ENCODE measurements around the gene BBS1. TPM values are rescaled to one million over a fixed set of nuclear protein-coding genes. Genes with fewer than 3 reads are reported as not detected.
A peak's percentile ranks its signal among the peaks of the same experiment; 100 is the strongest.
"Not testable (repeated sequence)": the region's sequence is repeated elsewhere in the genome, so short reads cannot be mapped to it uniquely, and the experiment has no call there.

BBS1 gene
- total and polyA plus RNA-seq, 5 experiments from 2014 or later: 9.4 to 32.8 (median 11.9) TPM

DNA sequence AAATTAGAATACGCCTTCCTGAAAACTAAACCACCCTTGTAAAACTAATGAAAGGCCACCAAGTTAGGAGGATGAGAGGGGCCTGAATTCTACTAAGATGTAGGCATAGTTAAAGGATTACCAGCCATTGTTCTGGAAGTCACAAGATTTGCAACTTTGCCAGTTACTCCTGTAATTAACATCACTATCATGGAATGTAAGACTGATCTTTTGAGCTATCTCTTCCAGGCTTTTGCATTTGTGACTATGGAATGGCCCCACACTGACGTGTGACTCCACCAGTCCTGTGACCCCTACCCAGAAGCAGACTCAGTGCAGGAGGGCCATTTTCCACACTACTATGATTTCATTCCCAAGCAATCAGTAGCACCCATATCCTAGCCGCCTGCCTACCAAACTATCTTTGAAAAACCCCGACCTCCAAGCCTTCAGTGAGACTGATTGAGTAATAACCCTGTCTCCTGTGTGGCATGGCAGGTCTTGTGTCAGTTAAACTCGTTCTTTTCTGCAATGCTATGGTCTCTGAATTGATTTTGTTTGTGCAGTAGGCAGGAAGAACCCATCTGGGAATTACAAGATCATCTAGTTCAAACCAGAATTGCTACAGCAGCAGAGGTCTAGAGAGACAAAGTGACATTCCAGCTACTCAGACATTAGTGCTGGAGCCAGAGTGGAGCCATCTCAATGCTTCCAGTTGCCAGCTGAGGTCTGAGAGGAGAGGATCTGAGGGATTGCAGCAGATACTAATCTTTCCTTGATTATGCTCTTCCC is 59.8 kb downstream of the BBS1 start:
- Mint-ChIP-seq H3K4me3 (peak overlapping the region in 4 of 10 donors; percentile 15 to 51 (median 40)), H3K9me3 (no peaks in the 10 kb centered on the region), H3K27me3 (peaks cover 5 to 10% (median 6%) of the 10 kb centered on the region in 5 donors), H3K36me3 (no peaks in the 10 kb centered on the region), H3K4me1 (peaks cover 0 to 16% (median 10%) of the 10 kb centered on the region in 4 donors), H3K27ac (peak overlapping the region in 3 of 10 donors; percentile 7 to 65 (median 19))
- no peak for ATAC-seq
- DNase-seq: no peak
- POLR2A ChIA-PET: interaction anchor here (0.7 to 2.6 kb wide), 4 partner anchors 25 to 272 kb away, joined by 3 to 26 read pairs (median 4); partner anchors contain the start of genes RBM4B and ZDHHC24

GRCh38 chr11:66570850-66571180 is 60.4 kb downstream of the BBS1 start:
- Mint-ChIP-seq H3K9me3 (no peaks in the 10 kb centered on the region), H3K36me3 (no peaks in the 10 kb centered on the region), H3K4me3 (peak overlapping the region in 1 of 10 donors; percentile 28), H3K4me1 (peaks cover 0 to 16% (median 10%) of the 10 kb centered on the region in 4 donors), H3K27ac (no peak overlapping the region), H3K27me3 (peaks cover 8 to 14% (median 10%) of the 10 kb centered on the region in 5 donors)
- POLR2A ChIA-PET: interaction anchor here (0.7 kb wide), 2 partner anchors 11 to 343 kb away, joined by 4 read pairs; no protein-coding TSS in a partner anchor
- no peak for ATAC-seq
- DNase-seq: no peak

DNA sequence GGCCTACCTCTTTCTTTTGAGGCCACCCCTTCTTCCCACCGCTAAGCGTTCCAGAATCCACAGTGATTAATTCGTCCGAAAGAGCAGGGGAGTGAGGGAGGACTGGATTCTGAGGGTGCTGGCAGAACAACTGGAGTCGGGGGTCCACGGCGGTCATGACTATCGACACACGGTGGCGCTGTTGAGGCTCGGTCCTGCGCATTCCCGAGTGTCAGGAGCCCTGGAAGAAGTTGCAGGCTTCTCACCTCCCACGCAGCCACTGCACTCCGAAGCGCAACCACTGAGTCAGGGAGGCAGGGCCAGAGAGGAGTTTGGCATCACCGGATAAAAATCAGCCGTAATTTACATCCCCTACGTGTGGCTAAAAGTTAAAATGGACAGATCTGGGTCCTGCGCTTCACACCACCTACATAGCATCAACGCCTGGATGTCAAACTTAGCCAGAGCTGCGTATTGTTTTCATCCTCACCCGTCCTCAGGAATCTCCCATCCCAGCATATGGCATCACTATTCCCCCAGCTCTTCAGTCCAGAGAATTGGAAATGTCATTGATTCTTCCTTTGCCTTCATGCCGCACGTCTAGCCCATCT is 68.7 kb downstream of the BBS1 start:
- H3K27me3 Mint-ChIP-seq: peaks cover 6 to 22% (median 19%) of the 10 kb centered on the region in 5 donors
- peak; percentile 64 to 89 (median 76) for DNase-seq
- peaks cover 0 to 1% (median 0%) of the 10 kb centered on the region in 3 donors for H3K36me3 Mint-ChIP-seq
- peaks cover 6 to 14% (median 9%) of the 10 kb centered on the region in 4 donors for H3K4me1 Mint-ChIP-seq
- peaks cover 0 to 14% (median 8%) of the 10 kb centered on the region in 9 donors for H3K9me3 Mint-ChIP-seq
- peak overlapping the region in 3 of 10 donors; percentile 5 to 60 (median 17) for H3K27ac Mint-ChIP-seq
- H3K4me3 Mint-ChIP-seq: peak overlapping the region in 1 of 10 donors; percentile 19
- POLR2A ChIA-PET: interaction anchor here (0.5 to 3.4 kb wide), 4 partner anchors 40 to 262 kb away, joined by 3 to 46 read pairs (median 4); partner anchors contain the start of gene RBM4B
- ATAC-seq: peak; percentile 86 to 99

- peaks cover 0 to 14% (median 8%) of the 10 kb centered on the region in 9 donors for H3K9me3 Mint-ChIP-seq
- ATAC-seq (no peak), DNase-seq (no peak)
- H3K4me1 Mint-ChIP-seq: peaks cover 6 to 14% (median 9%) of the 10 kb centered on the region in 4 donors
- peak overlapping the region in 1 of 10 donors; percentile 15 for H3K27ac Mint-ChIP-seq
- POLR2A ChIA-PET: interaction anchor here (1.1 to 3.4 kb wide), 2 partner anchors 58 to 98 kb away, joined by 3 to 46 read pairs; partner anchors contain the start of gene RBM4B
- peaks cover 0 to 10% (median 8%) of the 10 kb centered on the region in 5 donors for H3K27me3 Mint-ChIP-seq
- H3K4me3 Mint-ChIP-seq: no peak overlapping the region
- H3K36me3 Mint-ChIP-seq: peaks cover 0 to 1% (median 0%) of the 10 kb centered on the region in 3 donors
Observed at GRCh38 chr11:66580803-66581202, 70.4 kb downstream of the BBS1 start.

- POLR2A ChIA-PET: interaction anchor here (1.1 to 3.4 kb wide), 2 partner anchors 58 to 97 kb away, joined by 3 to 46 read pairs; partner anchors contain the start of gene RBM4B
- DNase-seq: no peak
- Mint-ChIP-seq H3K27ac (peak overlapping the region in 1 of 10 donors; percentile 15), H3K4me3 (no peak overlapping the region), H3K9me3 (peaks cover 0 to 14% (median 8%) of the 10 kb centered on the region in 9 donors), H3K27me3 (peaks cover 0 to 8% (median 6%) of the 10 kb centered on the region in 5 donors), H3K4me1 (peaks cover 6 to 14% (median 9%) of the 10 kb centered on the region in 4 donors), H3K36me3 (peaks cover 0 to 1% (median 0%) of the 10 kb centered on the region in 3 donors)
- ATAC-seq: no peak
Observed at GRCh38 chr11:66581261-66581660, 70.8 kb downstream of the BBS1 start.

GRCh38 chr11:66582565-66583147 is 72.2 kb downstream of the BBS1 start:
- POLR2A ChIA-PET, DNase-seq, H3K36me3 Mint-ChIP-seq, H3K27ac Mint-ChIP-seq, H3K27me3 Mint-ChIP-seq, ATAC-seq, H3K4me3 Mint-ChIP-seq: not testable (repeated sequence)
- peaks cover 6 to 14% (median 9%) of the 10 kb centered on the region in 4 donors for H3K4me1 Mint-ChIP-seq
- H3K9me3 Mint-ChIP-seq: peaks cover 0 to 14% (median 8%) of the 10 kb centered on the region in 9 donors

Other genes with a start within 250 kb of the BBS1 start
- 10 to 100 TPM; 68.4 to 69.2 TPM for gene RAB1B, start 242.0 kb upstream of the BBS1 start, total RNA-seq
- 10 to 100 TPM; 13.1 to 16.1 (median 14.0) TPM for gene RAB1B, start 242.0 kb upstream of the BBS1 start, polyA plus RNA-seq
- 1 to 10 TPM; 1.1 to 2.8 TPM for gene CNIH2, start 232.5 kb upstream of the BBS1 start, total RNA-seq
- not detected for gene CNIH2, start 232.5 kb upstream of the BBS1 start, polyA plus RNA-seq
- gene YIF1A, start 221.5 kb upstream of the BBS1 start, total RNA-seq: 10 to 100 TPM; 26.9 to 36.8 TPM
- gene YIF1A, start 221.5 kb upstream of the BBS1 start, polyA plus RNA-seq: 10 to 100 TPM; 49.1 to 59.9 (median 53.9) TPM
- under 1 TPM in 1 of 2 experiments, not detected in 1; 0.13 TPM for gene TMEM151A, start 218.7 kb upstream of the BBS1 start, total RNA-seq
- gene TMEM151A, start 218.7 kb upstream of the BBS1 start, polyA plus RNA-seq: not detected
- 10 to 100 TPM; 37.0 to 41.3 TPM for gene CD248, start 193.6 kb upstream of the BBS1 start, total RNA-seq
- 100 to 1,000 TPM in 2 of 3 donors, 10 to 100 TPM in 1; 43.8 to 128 (median 114) TPM for gene CD248, start 193.6 kb upstream of the BBS1 start, polyA plus RNA-seq
- gene RIN1, start 174.2 kb upstream of the BBS1 start, total RNA-seq: 1 to 10 TPM; 7.6 to 8.0 TPM
- 1 to 10 TPM; 2.7 to 6.5 (median 3.7) TPM for gene RIN1, start 174.2 kb upstream of the BBS1 start, polyA plus RNA-seq
- 10 to 100 TPM; 47.6 to 48.8 TPM for gene BRMS1, start 165.5 kb upstream of the BBS1 start, total RNA-seq
- gene BRMS1, start 165.5 kb upstream of the BBS1 start, polyA plus RNA-seq: 10 to 100 TPM; 61.7 to 65.8 (median 63.6) TPM
- 1 to 10 TPM; 7.2 to 7.5 TPM for gene B4GAT1, start 163.0 kb upstream of the BBS1 start, total RNA-seq
- 10 to 100 TPM in 1 of 3 donors, 1 to 10 TPM in 2; 7.1 to 12.1 (median 8.5) TPM for gene B4GAT1, start 163.0 kb upstream of the BBS1 start, polyA plus RNA-seq
- 10 to 100 TPM; 12.9 to 13.9 TPM for gene SLC29A2, start 138.9 kb upstream of the BBS1 start, total RNA-seq
- gene SLC29A2, start 138.9 kb upstream of the BBS1 start, polyA plus RNA-seq: 1 to 10 TPM; 1.4 to 3.9 (median 2.3) TPM
- gene NPAS4, start 89.6 kb upstream of the BBS1 start, total RNA-seq: not detected
- not detected for gene NPAS4, start 89.6 kb upstream of the BBS1 start, polyA plus RNA-seq
- 10 to 100 TPM; 24.8 to 24.9 TPM for gene MRPL11, start 71.8 kb upstream of the BBS1 start, total RNA-seq
- gene MRPL11, start 71.8 kb upstream of the BBS1 start, polyA plus RNA-seq: 10 to 100 TPM; 86.9 to 98.2 (median 87.9) TPM
- gene PELI3, start 43.7 kb upstream of the BBS1 start, total RNA-seq: 10 to 100 TPM; 15.0 to 16.3 TPM
- 1 to 10 TPM; 2.7 to 4.1 (median 3.4) TPM for gene PELI3, start 43.7 kb upstream of the BBS1 start, polyA plus RNA-seq
- 10 to 100 TPM; 20.0 to 23.7 TPM for gene DPP3, start 30.2 kb upstream of the BBS1 start, total RNA-seq
- gene DPP3, start 30.2 kb upstream of the BBS1 start, polyA plus RNA-seq: 10 to 100 TPM; 20.0 to 25.4 (median 20.5) TPM
- gene ZDHHC24, start 35.4 kb downstream of the BBS1 start, total RNA-seq: 10 to 100 TPM; 26.3 to 29.3 TPM
- 10 to 100 TPM in 2 of 3 donors, 1 to 10 TPM in 1; 9.6 to 14.1 (median 10.5) TPM for gene ZDHHC24, start 35.4 kb downstream of the BBS1 start, polyA plus RNA-seq
- under 1 TPM in 1 of 2 experiments, not detected in 1; 0.27 TPM for gene ACTN3, start 36.3 kb downstream of the BBS1 start, total RNA-seq
- gene ACTN3, start 36.3 kb downstream of the BBS1 start, polyA plus RNA-seq: under 1 TPM in 1 of 3 donors, not detected in 2; 0.08 TPM
- 10 to 100 TPM; 53.9 to 58.4 TPM for gene CTSF, start 58.0 kb downstream of the BBS1 start, total RNA-seq
- gene CTSF, start 58.0 kb downstream of the BBS1 start, polyA plus RNA-seq: 10 to 100 TPM; 25.1 to 40.9 (median 25.4) TPM
- under 1 TPM in 1 of 2 experiments, not detected in 1; 0.16 TPM for gene CCDC87, start 82.4 kb downstream of the BBS1 start, total RNA-seq
- gene CCDC87, start 82.4 kb downstream of the BBS1 start, polyA plus RNA-seq: not detected
- 10 to 100 TPM; 57.2 to 59.1 TPM for gene CCS, start 82.5 kb downstream of the BBS1 start, total RNA-seq
- gene CCS, start 82.5 kb downstream of the BBS1 start, polyA plus RNA-seq: 10 to 100 TPM; 39.2 to 53.4 (median 46.6) TPM
- gene RBM14, start 106.0 kb downstream of the BBS1 start, total RNA-seq: 100 to 1,000 TPM; 182 to 194 TPM
- 10 to 100 TPM; 70.2 to 91.8 (median 83.3) TPM for gene RBM14, start 106.0 kb downstream of the BBS1 start, polyA plus RNA-seq
- gene RBM4, start 128.1 kb downstream of the BBS1 start, total RNA-seq: 100 to 1,000 TPM; 213 to 232 TPM
- gene RBM4, start 128.1 kb downstream of the BBS1 start, polyA plus RNA-seq: 100 to 1,000 TPM; 250 to 283 (median 262) TPM
- 10 to 100 TPM; 25.1 to 26.0 TPM for gene RBM4B, start 167.3 kb downstream of the BBS1 start, total RNA-seq
- 10 to 100 TPM in 2 of 3 donors, 1 to 10 TPM in 1; 7.7 to 12.3 (median 10.8) TPM for gene RBM4B, start 167.3 kb downstream of the BBS1 start, polyA plus RNA-seq
- under 1 TPM; 0.47 to 0.62 TPM for gene SPTBN2, start 218.6 kb downstream of the BBS1 start, total RNA-seq
- gene SPTBN2, start 218.6 kb downstream of the BBS1 start, polyA plus RNA-seq: under 1 TPM in 1 of 3 donors, not detected in 2; 0.04 TPM

All from naive thymus-derived CD8-positive, alpha-beta T cell (primary cell).